ENCODE measurements around the gene SAP25. TPM values are rescaled to one million over a fixed set of nuclear protein-coding genes. Genes with fewer than 3 reads are reported as not detected.

Gene SAP25
- not detected in 2 replicates for total RNA-seq

GRCh38 chr7:100573691-100574361 is at the start of gene SAP25:
Gene SAP25 (minus strand): TSS chr7:100573900. CDS start chr7:100573742, 158 bp downstream.

GRCh38 chr7:100611983-100612729 is 38.5 kb upstream of the SAP25 start, which contains the start of gene MOSPD3:
Gene MOSPD3 (plus strand): TSS chr7:100612540. CDS start chr7:100612792, 252 bp downstream.

GRCh38 chr7:100586266-100587025 is 12.7 kb upstream of the SAP25 start, which contains the start of gene FBXO24:
Gene FBXO24 (plus strand): TSS chr7:100586328. CDS start chr7:100586626, 298 bp downstream.

GRCh38 chr7:100585511-100586265 is 12.0 kb upstream of the SAP25 start, which contains the start of gene LRCH4:
Gene LRCH4 (minus strand): TSS chr7:100586129. CDS start chr7:100586100, 29 bp downstream.

GRCh38 chr7:100538654-100539435 is 34.9 kb downstream of the SAP25 start, which contains the start of gene AGFG2:
Gene AGFG2 (plus strand): TSS chr7:100539203. CDS start chr7:100539347, 144 bp downstream.

Other genes starting within 250 kb of the SAP25 start
- gene PILRB, start 215.8 kb downstream of the SAP25 start, total RNA-seq, result 3.7 and 6.6 TPM in 2 replicates
- gene PILRA, start 200.4 kb downstream of the SAP25 start, total RNA-seq, result 0.18 and 0.28 TPM in 2 replicates
- gene ZCWPW1, start 145.2 kb downstream of the SAP25 start, total RNA-seq, result 1.6 and 2.8 TPM in 2 replicates
- gene MEPCE, start 144.1 kb downstream of the SAP25 start, total RNA-seq, result 21.6 and 28.8 TPM in 2 replicates
- 9.7 and 13.7 TPM in 2 replicates for gene PPP1R35, start 137.4 kb downstream of the SAP25 start, total RNA-seq
- 0.14 and 0.28 TPM in 2 replicates for gene SPACDR, start 109.6 kb downstream of the SAP25 start, total RNA-seq
- 12.1 and 15.0 TPM in 2 replicates for gene TSC22D4, start 94.7 kb downstream of the SAP25 start, total RNA-seq
- gene NYAP1, start 90.0 kb downstream of the SAP25 start, total RNA-seq, result 0.14 and 0.74 TPM in 2 replicates
- 2.4 and 3.0 TPM in 2 replicates for gene AGFG2, start 34.7 kb downstream of the SAP25 start, total RNA-seq
- 5.3 and 7.3 TPM in 2 replicates for gene LRCH4, start 12.2 kb upstream of the SAP25 start, total RNA-seq
- 0.28 and 0.37 TPM in 2 replicates for gene FBXO24, start 12.4 kb upstream of the SAP25 start, total RNA-seq
- 55.9 and 59.2 TPM in 2 replicates for gene PCOLCE, start 28.5 kb upstream of the SAP25 start, total RNA-seq
- 4.1 and 4.4 TPM in 2 replicates for gene MOSPD3, start 38.6 kb upstream of the SAP25 start, total RNA-seq
- 0.14 and 0.37 TPM in 2 replicates for gene TFR2, start 67.7 kb upstream of the SAP25 start, total RNA-seq
- gene ACTL6B, start 82.5 kb upstream of the SAP25 start, total RNA-seq, result not detected in 2 replicates
- 59.2 and 67.9 TPM in 2 replicates for gene GNB2, start 99.8 kb upstream of the SAP25 start, total RNA-seq
- gene GIGYF1, start 120.3 kb upstream of the SAP25 start, total RNA-seq, result 11.9 and 14.9 TPM in 2 replicates
- gene POP7, start 132.2 kb upstream of the SAP25 start, total RNA-seq, result 27.6 and 31.5 TPM in 2 replicates
- gene EPO, start 146.6 kb upstream of the SAP25 start, total RNA-seq, result not detected in 2 replicates
- gene ZAN, start 159.7 kb upstream of the SAP25 start, total RNA-seq, result not detected in 2 replicates

Data from smooth muscle cell of bladder (primary cell).